Neural cell (in vitro differentiated cells): ENCODE results near the gene COL20A1. TPM values are rescaled to one million over a fixed set of nuclear protein-coding genes. Genes with fewer than 3 reads are reported as not detected.
A peak's percentile ranks its signal among the peaks of the same experiment; 100 is the strongest.

Source experiments
- H2AFZ ChIP-seq: fragments of 200-600, 300-800 bp; sonication (generic), shearing (Covaris generic); 2 replicates; pipeline ENCODE4 v1.6.0; 2014; ENCODE audit warnings: low read depth, mild to moderate bottlenecking, antibody characterized with exemption, low read length, moderate library complexity
- H3F3A ChIP-seq: fragments of 200-600 bp; shearing (Covaris generic); 2 replicates; pipeline ENCODE4 v1.6.1; 2016; ENCODE audit warnings: mild to moderate bottlenecking, moderate library complexity, mixed read lengths, antibody characterized with exemption, low read length; ENCODE audit not compliant: insufficient read depth, poor library complexity, severe bottlenecking
- H3K27ac ChIP-seq: fragments of 200-600, 300-800 bp; sonication (generic), shearing (Covaris generic); 2 replicates; pipeline ENCODE4 v1.5.1; 2014; ENCODE audit warnings: mild to moderate bottlenecking, low read length, moderate library complexity
- H3K27me3 ChIP-seq: fragments of 300-800, 200-600 bp; sonication (generic), shearing (Covaris generic); 2 replicates; pipeline ENCODE4 v1.6.0; 2014; ENCODE audit warnings: mild to moderate bottlenecking, low read depth, low read length, moderate library complexity; ENCODE audit not compliant: insufficient read depth
- H3K36me3 ChIP-seq: fragments of 300-800, 200-600 bp; sonication (generic), shearing (Covaris generic); 2 replicates; pipeline ENCODE4 v1.5.1; 2014; ENCODE audit warnings: mild to moderate bottlenecking, antibody characterized with exemption, low read length, moderate library complexity; ENCODE audit not compliant: insufficient read depth
- H3K4me2 ChIP-seq: fragments of 300-800, 200-600 bp; sonication (generic), shearing (Covaris generic); 2 replicates; pipeline ENCODE4 v1.6.0; 2014; ENCODE audit warnings: mild to moderate bottlenecking, low read length
- H3K4me3 ChIP-seq: fragments of 300-800, 200-600 bp; sonication (generic), shearing (Covaris generic); 2 replicates; pipeline ENCODE4 v1.5.1; 2014; ENCODE audit warnings: mild to moderate bottlenecking, low read length, moderate library complexity
- H3K79me2 ChIP-seq: fragments of 200-600 bp; shearing (Covaris generic); replicated peaks from 2 replicates; pipeline ENCODE4 v1.6.0; 2014; ENCODE audit warnings: mild to moderate bottlenecking, low read length, moderate library complexity; ENCODE audit not compliant: insufficient read depth
- H3K9ac ChIP-seq: fragments of 300-800, 200-600 bp; sonication (generic), shearing (Covaris generic); 2 replicates; pipeline ENCODE4 v1.6.1; 2016; ENCODE audit warnings: mild to moderate bottlenecking, low read length, mixed read lengths
- H3K9me2 ChIP-seq: fragments of 200-600 bp; shearing (Covaris generic); 2 replicates; pipeline ENCODE4 v1.6.1; 2016; ENCODE audit warnings: mild to moderate bottlenecking, low read length, mixed read lengths; ENCODE audit not compliant: insufficient read depth
- H3K9me3 ChIP-seq: fragments of 200-600, 300-800 bp; sonication (generic), shearing (Covaris generic); 2 replicates; pipeline ENCODE4 v1.6.1; 2016; ENCODE audit warnings: mild to moderate bottlenecking, mixed run types, low read length, moderate library complexity, mixed read lengths
- H4K20me1 ChIP-seq: fragments of 200-600 bp; shearing (Covaris generic); 2 replicates; pipeline ENCODE4 v1.6.1; 2016; ENCODE audit warnings: mild to moderate bottlenecking, mixed run types; ENCODE audit not compliant: insufficient read depth
- EP300 ChIP-seq: fragments of 450-650 bp; conservative IDR thresholded peaks from 2 replicates; pipeline ENCODE4 v1.6.1; 2014; ENCODE audit warnings: antibody characterized with exemption, mild to moderate bottlenecking, moderate library complexity; ENCODE audit not compliant: poor library complexity, severe bottlenecking
- EZH2 ChIP-seq: fragments of 200-600, 300-800 bp; shearing (Covaris generic), sonication (generic); IDR thresholded peaks from 2 replicates; pipeline ENCODE4 v1.6.1; 2014; ENCODE audit warnings: antibody characterized with exemption, low read length, borderline replicate concordance, mild to moderate bottlenecking; ENCODE audit not compliant: insufficient read depth, poor library complexity, severe bottlenecking
- MXI1 ChIP-seq: fragments of 450-650 bp; conservative IDR thresholded peaks from 2 replicates; pipeline ENCODE4 v1.6.1; 2014; ENCODE audit warnings: antibody characterized with exemption, mild to moderate bottlenecking; ENCODE audit not compliant: poor library complexity, severe bottlenecking
- POLR2AphosphoS5 ChIP-seq: IDR thresholded peaks from 2 replicates; pipeline ENCODE4 v1.6.1; 2012
- RAD21 ChIP-seq: fragments of 450-650 bp; conservative IDR thresholded peaks from 2 replicates; pipeline ENCODE4 v1.6.1; 2014; ENCODE audit warnings: antibody characterized with exemption, mild to moderate bottlenecking, moderate library complexity
- REST ChIP-seq: IDR thresholded peaks from 2 replicates; pipeline ENCODE4 v1.6.1; 2012; ENCODE audit warnings: borderline replicate concordance
- SMC3 ChIP-seq: fragments of 450-650 bp; conservative IDR thresholded peaks from 2 replicates; pipeline ENCODE4 v1.6.1; 2014; ENCODE audit warnings: antibody characterized with exemption, mild to moderate bottlenecking, moderate library complexity; ENCODE audit not compliant: poor library complexity
- TAF1 ChIP-seq: IDR thresholded peaks from 2 replicates; pipeline ENCODE4 v1.6.1; 2012; ENCODE audit warnings: low read depth
- polyA plus RNA-seq: library from polyadenylated mRNA; depleted of rRNA; stranded (reverse); fragments of >200 nt; gene quantifications from 2 replicates; pipeline ENCODE4 v1.2.3, GENCODE V29; 2014
- TF ChIP-seq, protein P1 (sequence below): fragments of 450-650 bp; IDR thresholded peaks from 2 replicates; pipeline ENCODE4 v1.5.1; 2014; ENCODE audit warnings: antibody characterized with exemption, mild to moderate bottlenecking, moderate library complexity; ENCODE audit not compliant: poor library complexity, severe bottlenecking

Gene COL20A1
- polyA plus RNA-seq, 1 donor from 2014 or later = 1.1 TPM

- H3K27me3 ChIP-seq = no peaks in the 10 kb centered on the region
Measured at GRCh38 chr20:63357921-63358905, 65.2 kb downstream of the COL20A1 start.

GRCh38 chr20:63359164-63359934 lies 66.4 kb downstream of the COL20A1 start:
- H3K9me3 ChIP-seq = no peaks in the 10 kb centered on the region
- no peak for TF ChIP-seq POLR2AphosphoS5
- TF ChIP-seq, protein P1, sequence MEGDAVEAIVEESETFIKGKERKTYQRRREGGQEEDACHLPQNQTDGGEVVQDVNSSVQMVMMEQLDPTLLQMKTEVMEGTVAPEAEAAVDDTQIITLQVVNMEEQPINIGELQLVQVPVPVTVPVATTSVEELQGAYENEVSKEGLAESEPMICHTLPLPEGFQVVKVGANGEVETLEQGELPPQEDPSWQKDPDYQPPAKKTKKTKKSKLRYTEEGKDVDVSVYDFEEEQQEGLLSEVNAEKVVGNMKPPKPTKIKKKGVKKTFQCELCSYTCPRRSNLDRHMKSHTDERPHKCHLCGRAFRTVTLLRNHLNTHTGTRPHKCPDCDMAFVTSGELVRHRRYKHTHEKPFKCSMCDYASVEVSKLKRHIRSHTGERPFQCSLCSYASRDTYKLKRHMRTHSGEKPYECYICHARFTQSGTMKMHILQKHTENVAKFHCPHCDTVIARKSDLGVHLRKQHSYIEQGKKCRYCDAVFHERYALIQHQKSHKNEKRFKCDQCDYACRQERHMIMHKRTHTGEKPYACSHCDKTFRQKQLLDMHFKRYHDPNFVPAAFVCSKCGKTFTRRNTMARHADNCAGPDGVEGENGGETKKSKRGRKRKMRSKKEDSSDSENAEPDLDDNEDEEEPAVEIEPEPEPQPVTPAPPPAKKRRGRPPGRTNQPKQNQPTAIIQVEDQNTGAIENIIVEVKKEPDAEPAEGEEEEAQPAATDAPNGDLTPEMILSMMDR = no peak
- TF ChIP-seq EZH2 = no peak
- TF ChIP-seq MXI1 = no peak
- no peak for TF ChIP-seq TAF1
- no peak for TF ChIP-seq REST
- no peak for TF ChIP-seq RAD21
- TF ChIP-seq EP300 = no peak
- no peak for TF ChIP-seq SMC3
- H3F3A ChIP-seq = no peaks in the 10 kb centered on the region
- H3K27me3 ChIP-seq = no peaks in the 10 kb centered on the region
- no peak overlapping the region for H3K4me2 ChIP-seq
- no peak overlapping the region for H3K9ac ChIP-seq
- H3K9me2 ChIP-seq = no peaks in the 10 kb centered on the region
- H3K4me3 ChIP-seq = peak overlapping the region; percentile 85
- H4K20me1 ChIP-seq = no peaks in the 10 kb centered on the region
- no peaks in the 10 kb centered on the region for H3K36me3 ChIP-seq
- no peaks in the 10 kb centered on the region for H3K79me2 ChIP-seq
- no peak overlapping the region for H2AFZ ChIP-seq
- no peak overlapping the region for H3K27ac ChIP-seq

More at GRCh38 chr20:63357921-63358905, 65.2 kb downstream of the COL20A1 start:
- Histone ChIP-seq H3K36me3 (no peaks in the 10 kb centered on the region), H3K4me3 (no peak overlapping the region), H3K9me3 (no peaks in the 10 kb centered on the region), H3K9ac (no peak overlapping the region), H4K20me1 (no peaks in the 10 kb centered on the region), H2AFZ (no peak overlapping the region), H3K9me2 (no peaks in the 10 kb centered on the region), H3K27ac (no peak overlapping the region), H3F3A (no peaks in the 10 kb centered on the region), H3K4me2 (no peak overlapping the region), H3K79me2 (no peaks in the 10 kb centered on the region)
- TF ChIP-seq TAF1 = no peak
- TF ChIP-seq MXI1 = no peak
